ENCODE data around the gene WNT7A.

WNT7A gene

GRCh38 chr3:13827256-13827655, 52.6 kb downstream of the WNT7A start:
- DNase-seq (ENCODE audit: low read depth), result no peak

- DNase-seq (ENCODE audit: low read depth), result no peak
Measured at GRCh38 chr3:13826672-13827071, 53.2 kb downstream of the WNT7A start.

- no peak for DNase-seq (ENCODE audit: low read depth)
Measured at GRCh38 chr3:13825821-13826220, 54.0 kb downstream of the WNT7A start.

GRCh38 chr3:13825311-13825579, 54.6 kb downstream of the WNT7A start:
- DNase-seq (ENCODE audit: low read depth), result no peak

- no peak for DNase-seq (ENCODE audit: low read depth)
Measured at GRCh38 chr3:13824521-13825310, 55.2 kb downstream of the WNT7A start.

GRCh38 chr3:13823692-13824091, 56.2 kb downstream of the WNT7A start:
- DNase-seq (ENCODE audit: low read depth), result no peak

- no peak for DNase-seq (ENCODE audit: low read depth)
Measured at GRCh38 chr3:13822871-13823585, 56.8 kb downstream of the WNT7A start.

- no peak for DNase-seq (ENCODE audit: low read depth)
Measured at GRCh38 chr3:13822042-13822441, 57.8 kb downstream of the WNT7A start.

GRCh38 chr3:13821126-13821525, 58.7 kb downstream of the WNT7A start:
- no peak for DNase-seq (ENCODE audit: low read depth)

- no peak for DNase-seq (ENCODE audit: low read depth)
Measured at GRCh38 chr3:13818919-13819318, 61.0 kb downstream of the WNT7A start.

- DNase-seq (ENCODE audit: low read depth), result no peak
Measured at GRCh38 chr3:13815088-13815683, 64.7 kb downstream of the WNT7A start.

- no peak for DNase-seq (ENCODE audit: low read depth)
Measured at GRCh38 chr3:13812034-13812471, 67.8 kb downstream of the WNT7A start.

- no peak for DNase-seq (ENCODE audit: low read depth)
Measured at GRCh38 chr3:13811614-13812013, 68.3 kb downstream of the WNT7A start.

- no peak for DNase-seq (ENCODE audit: low read depth)
Measured at GRCh38 chr3:13808550-13808949, 71.3 kb downstream of the WNT7A start.

GRCh38 chr3:13801361-13802204, 78.3 kb downstream of the WNT7A start:
- DNase-seq (ENCODE audit: low read depth), result no peak

- no peak for DNase-seq (ENCODE audit: low read depth)
Measured at GRCh38 chr3:13800064-13800463, 79.8 kb downstream of the WNT7A start.

GRCh38 chr3:13798401-13798800, 81.5 kb downstream of the WNT7A start:
- DNase-seq (ENCODE audit: low read depth), result no peak

- DNase-seq (ENCODE audit: low read depth), result no peak
Measured at GRCh38 chr3:13796701-13797460, 83.0 kb downstream of the WNT7A start.

- DNase-seq (ENCODE audit: low read depth), result no peak
Measured at GRCh38 chr3:13795816-13796215, 84.1 kb downstream of the WNT7A start.

- DNase-seq (ENCODE audit: low read depth), result no peak
Measured at GRCh38 chr3:13794322-13794721, 85.5 kb downstream of the WNT7A start.

GRCh38 chr3:13793451-13793850, 86.4 kb downstream of the WNT7A start:
- DNase-seq (ENCODE audit: low read depth), result no peak

Data from activated gamma-delta T cell treated with anti-CD3 and anti-CD28 coated beads, Interleukin-2, amount 50 U/mL, for 16 hours (primary cell).